Measurements from ENCODE around the gene POLR2E. TPM values are rescaled to one million over a fixed set of nuclear protein-coding genes. Genes with fewer than 3 reads are reported as not detected.

Gene POLR2E
- total RNA-seq, 1 donor from 2014 or later, result 205 TPM

DNA sequence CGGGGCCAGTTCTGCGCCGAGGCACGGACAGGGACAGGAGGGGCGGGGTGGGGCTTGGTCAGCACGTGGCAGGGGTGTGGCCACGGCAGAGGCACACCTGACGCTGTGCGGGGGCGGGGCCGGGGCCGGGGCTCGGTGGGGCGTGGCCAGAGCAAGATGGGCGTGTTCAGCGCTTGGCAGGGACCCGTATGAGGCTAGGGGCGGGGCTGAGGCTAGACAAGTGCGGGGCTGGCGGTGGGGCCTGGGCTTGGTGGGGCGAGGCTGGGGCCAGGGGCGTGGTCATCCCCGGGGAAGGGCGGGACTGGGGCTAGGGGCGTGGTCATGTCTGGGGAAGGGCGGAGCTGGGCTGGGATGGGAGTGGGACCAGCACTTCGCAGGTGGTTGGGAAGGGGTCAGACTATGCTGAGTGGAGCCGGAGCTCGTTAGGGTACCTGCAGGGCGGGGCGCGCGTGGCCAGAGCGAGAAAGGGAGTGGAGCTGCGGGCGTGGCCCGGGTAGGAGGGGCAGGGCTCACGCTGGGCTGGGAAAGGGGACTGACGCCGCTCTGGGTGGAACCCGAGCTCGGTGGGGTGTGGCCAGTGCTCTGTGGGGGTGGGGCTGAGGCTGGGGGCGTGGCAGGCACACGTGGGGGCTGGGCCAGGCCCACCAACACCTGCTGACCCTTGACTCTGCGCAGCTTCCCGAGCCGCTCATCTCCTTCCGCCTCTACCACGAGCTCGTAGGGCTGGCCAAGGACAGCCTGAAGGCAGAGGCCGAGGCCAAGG, 12.8 kb downstream of the POLR2E start:
- no peak for DNase-seq (ENCODE audit: low spot score)

DNA sequence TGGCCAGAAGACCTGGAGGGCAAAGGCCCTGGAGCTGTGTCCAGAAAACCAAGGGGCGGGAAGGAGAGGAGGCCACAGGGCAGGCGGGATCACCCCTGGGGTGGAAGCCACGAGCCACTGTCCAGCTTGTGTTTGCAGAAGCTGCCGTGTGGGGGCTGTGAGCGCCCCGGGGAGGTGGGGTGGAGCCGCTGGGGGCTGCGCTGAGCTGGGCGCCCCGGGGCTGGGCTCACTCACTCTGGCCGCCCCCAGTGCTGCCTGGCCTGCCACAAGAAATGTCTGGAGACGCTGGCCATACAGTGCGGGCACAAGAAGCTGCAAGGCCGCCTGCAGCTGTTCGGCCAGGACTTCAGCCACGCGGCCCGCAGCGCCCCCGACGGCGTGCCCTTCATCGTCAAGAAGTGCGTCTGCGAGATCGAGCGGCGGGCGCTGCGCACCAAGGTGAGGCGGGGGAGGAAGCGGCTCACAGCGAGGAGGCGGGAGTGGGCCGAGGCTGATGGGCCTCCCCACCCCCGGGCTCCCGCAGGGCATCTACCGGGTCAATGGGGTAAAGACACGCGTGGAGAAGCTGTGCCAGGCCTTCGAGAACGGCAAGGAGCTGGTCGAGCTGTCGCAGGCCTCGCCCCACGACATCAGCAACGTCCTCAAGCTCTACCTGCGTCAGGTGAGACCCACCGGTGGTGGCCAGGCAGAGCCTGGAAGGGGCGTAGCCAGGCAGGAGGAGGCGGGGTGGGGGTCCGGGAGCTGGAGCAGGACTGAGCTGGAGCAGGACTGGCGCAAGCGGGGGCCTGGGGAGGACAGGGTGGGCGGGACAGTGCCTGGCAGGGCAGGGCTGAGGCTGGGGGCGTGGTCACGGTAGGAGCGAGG, 13.6 kb downstream of the POLR2E start:
- no peak for DNase-seq (ENCODE audit: low spot score)

DNA sequence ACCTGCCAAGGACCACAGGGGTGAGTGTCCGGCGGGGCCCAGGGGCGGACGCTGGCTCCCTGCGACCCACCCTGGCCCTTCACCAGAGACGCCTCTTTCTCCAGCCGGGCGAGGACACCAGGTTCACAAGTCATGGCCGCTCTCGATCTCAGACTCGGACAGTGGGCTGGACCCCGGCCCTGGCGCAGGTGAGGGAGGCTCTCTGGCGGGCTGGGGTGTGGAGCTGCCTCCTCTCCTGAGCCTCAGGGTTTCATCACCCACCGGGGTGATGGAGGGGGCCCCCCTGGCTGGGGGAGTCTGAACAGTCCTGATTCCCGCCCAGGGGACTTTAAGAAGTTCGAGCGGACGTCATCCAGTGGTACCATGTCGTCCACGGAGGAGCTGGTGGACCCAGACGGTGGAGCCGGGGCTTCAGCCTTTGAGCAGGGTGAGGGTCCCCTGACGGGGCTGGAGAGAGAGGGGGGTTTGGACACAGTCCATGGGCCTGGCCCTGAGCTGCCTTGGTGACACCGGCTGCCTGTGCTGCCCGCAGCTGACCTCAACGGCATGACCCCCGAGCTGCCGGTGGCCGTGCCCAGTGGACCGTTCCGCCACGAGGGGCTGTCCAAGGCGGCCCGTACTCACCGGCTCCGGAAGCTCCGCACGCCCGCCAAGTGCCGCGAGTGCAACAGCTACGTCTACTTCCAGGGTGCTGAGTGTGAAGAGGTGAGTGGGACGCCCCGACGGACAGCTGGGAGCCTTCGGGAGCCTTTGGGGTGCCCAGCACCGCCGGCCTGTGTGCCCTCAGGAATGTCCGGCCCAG, 14.6 kb downstream of the POLR2E start:
- no peak for DNase-seq (ENCODE audit: low spot score)

- DNase-seq (ENCODE audit: low spot score), result no peak
These were observed 15.5 kb downstream of the POLR2E start for GRCh38 chr19:1079566-1080111.

- no peak for DNase-seq (ENCODE audit: low spot score)
These were observed 18.2 kb downstream of the POLR2E start for GRCh38 chr19:1076951-1077350.

DNA sequence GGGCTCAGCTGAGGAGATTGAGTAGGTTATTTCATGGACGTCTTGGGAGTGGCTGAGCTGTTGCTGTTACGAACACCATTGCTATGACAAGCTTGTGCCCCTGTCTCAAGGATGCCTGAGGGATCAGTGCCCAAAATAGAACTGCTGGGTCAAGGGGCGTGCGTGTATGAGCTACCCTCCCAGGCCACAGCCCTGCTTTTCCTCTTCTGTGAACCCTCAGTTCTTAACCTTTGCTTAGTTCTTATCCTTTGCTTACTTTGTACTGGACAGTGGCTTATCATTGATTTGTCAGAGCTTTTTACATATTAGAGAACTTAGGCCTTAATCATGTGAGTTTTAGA, 19.2 kb downstream of the POLR2E start:
- no peak for DNase-seq (ENCODE audit: low spot score)

GRCh38 chr19:1074544-1075283, 20.5 kb downstream of the POLR2E start:
- peak; percentile 94 for DNase-seq (ENCODE audit: low spot score)

- DNase-seq (ENCODE audit: low spot score), result no peak
These were observed 21.1 kb downstream of the POLR2E start for GRCh38 chr19:1073956-1074517.

DNA sequence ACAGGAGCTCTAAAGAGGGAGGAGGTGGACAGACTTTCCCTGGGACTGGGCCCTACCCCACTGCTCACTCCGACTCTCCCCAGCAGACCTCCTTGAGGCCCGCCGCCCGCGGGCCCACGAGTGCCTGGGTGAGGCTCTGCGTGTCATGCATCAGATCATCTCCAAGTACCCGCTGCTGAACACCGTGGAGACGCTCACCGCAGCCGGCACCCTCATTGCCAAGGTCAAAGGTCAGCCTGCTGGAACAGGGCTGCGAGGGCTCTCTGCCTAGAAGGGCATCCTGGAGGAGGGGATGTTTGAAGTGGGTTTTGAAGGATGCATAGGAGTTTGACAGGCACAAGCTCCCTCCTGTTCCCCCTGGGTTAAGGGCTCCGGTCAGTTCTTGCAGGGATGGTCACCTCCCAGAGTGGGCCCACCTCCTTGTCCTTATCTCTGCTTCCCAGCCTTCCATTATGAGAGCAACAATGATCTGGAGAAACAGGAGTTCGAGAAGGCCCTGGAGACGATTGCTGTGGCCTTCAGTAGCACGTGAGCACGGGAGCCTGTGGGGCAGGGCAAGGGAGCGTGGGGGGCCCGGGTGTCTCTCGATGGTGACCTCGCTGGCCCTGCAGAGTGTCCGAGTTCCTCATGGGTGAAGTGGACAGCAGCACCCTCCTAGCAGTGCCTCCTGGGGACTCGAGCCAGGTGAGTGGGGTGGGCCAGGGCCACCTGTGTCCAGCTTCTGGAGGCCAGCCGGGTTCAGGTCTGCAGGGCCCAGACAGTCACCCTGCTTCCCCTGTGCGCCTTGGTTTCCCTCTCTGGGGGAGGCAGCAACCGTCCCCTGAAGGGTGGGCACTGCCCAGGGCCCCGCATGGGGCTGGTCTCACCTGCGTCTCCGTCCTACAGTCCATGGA, 21.9 kb downstream of the POLR2E start:
- no peak for DNase-seq (ENCODE audit: low spot score)

DNA sequence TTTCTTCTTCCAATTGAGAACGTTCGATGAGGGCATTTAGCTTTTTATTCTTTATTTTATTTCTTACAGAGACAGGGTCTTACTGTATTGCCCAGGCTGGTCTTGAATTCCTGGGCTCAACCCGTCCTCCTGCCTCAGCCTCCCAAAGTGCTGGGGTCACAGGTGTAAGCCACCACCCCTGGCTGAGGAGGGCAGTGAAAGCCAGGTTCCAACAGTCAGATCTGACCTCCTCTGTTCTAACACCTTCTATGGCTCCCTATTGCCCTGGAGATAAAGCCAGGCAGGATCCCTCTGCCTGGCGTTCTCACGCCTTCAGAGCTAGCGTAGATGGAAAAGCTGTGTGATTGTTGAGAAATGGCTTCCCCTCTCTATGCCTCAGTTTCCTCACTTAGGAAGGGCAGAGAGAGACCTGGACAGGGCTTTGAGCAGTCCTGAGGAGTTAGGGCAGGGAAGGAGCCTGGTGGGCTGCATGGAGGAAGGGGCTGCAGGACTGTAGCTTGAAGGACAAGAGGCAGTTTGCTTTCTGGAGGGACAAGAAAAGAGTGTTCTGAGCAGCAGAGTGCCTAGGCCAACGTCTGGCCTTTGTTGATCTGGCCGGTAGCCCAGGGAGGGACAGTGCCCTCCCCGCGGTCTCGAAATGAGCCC, 22.7 kb downstream of the POLR2E start:
- no peak for DNase-seq (ENCODE audit: low spot score)

- no peak for DNase-seq (ENCODE audit: low spot score)
These were observed 24.0 kb downstream of the POLR2E start for GRCh38 chr19:1070931-1071791.

DNA sequence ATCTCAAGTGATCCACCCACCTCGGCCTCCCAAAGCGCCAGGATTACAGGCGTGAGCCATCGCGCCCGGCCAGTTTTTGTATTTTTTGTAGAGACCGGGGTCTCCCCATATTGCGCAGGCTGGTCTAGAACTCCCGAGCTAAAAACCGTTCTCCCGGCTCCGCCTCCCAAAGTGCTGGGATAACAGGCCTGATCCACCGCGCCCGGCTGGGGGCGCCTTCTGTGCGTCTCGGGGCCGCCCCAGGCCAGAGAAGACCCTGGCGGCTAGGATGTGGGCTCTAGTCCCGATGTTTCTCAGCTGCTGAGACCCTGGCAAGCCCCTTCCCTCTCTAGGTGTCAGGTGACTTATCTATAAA, 24.6 kb downstream of the POLR2E start:
- no peak for DNase-seq (ENCODE audit: low spot score)

GRCh38 chr19:1069009-1069779, 26.0 kb downstream of the POLR2E start:
- no peak for DNase-seq (ENCODE audit: low spot score)

- DNase-seq (ENCODE audit: low spot score), result no peak
These were observed 26.9 kb downstream of the POLR2E start for GRCh38 chr19:1068009-1069001.

DNA sequence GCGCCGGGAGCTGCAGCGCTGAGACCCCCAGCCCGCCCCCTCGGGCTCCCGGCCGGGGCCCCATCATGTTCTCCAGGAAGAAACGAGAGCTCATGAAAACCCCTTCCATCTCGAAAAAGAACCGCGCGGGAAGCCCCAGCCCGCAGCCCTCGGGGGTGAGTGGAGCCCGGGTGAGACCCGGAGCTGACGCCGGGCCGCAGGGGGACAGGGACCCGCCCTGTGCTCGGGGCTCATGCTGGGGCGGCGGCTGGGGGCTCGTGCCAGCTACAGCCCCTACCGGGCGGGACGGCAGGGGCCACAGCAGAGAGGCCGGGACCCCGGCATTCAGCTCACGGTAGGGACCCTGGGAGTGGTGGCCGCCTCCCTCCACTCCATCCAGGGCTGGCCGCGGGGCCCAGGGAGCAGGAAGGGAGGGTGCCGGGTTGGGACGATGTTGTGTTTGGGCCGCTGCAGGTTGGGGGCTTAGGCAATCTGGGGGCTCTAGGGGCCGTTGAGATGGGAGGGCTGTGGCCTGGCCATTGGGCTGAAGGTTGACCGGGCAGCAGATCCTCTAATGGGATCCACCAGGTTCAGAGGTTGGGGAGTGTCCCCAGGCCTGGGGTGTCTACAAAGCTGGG, 27.7 kb downstream of the POLR2E start:
- DNase-seq (ENCODE audit: low spot score), result no peak
